NCI-H2029 (cell line): Measurements from ENCODE around the gene APEH.
"Not testable (repeated sequence)": the region's sequence is repeated elsewhere in the genome, so short reads cannot be mapped to it uniquely, and the experiment has no call there.

Experiments used
- DNase-seq: peaks from one replicate; lab custom pipeline; 2025; lab: John Stamatoyannopoulos, UW

The APEH gene

GRCh38 chr3:49668861-49669260 lies 5.3 kb upstream of the APEH start:
- DNase-seq, result no peak

- no peak for DNase-seq
Measured at GRCh38 chr3:49669352-49669751, 4.8 kb upstream of the APEH start.

GRCh38 chr3:49670940-49671290 lies 3.2 kb upstream of the APEH start:
- no peak for DNase-seq

- DNase-seq, result no peak
Measured at GRCh38 chr3:49671291-49672288, 2.6 kb upstream of the APEH start.

GRCh38 chr3:49673121-49673714 lies 933 bp upstream of the APEH start:
- DNase-seq, result no peak

GRCh38 chr3:49674497-49674983 lies 389 bp downstream of the APEH start:
- DNase-seq, result no peak

GRCh38 chr3:49675912-49676311 lies 1.8 kb downstream of the APEH start:
- no peak for DNase-seq

- DNase-seq, result no peak
Measured at GRCh38 chr3:49680493-49681231, 6.5 kb downstream of the APEH start.

- no peak for DNase-seq
Measured at GRCh38 chr3:49681232-49681522, 7.0 kb downstream of the APEH start.

GRCh38 chr3:49681543-49681942 lies 7.4 kb downstream of the APEH start:
- DNase-seq, result no peak

- DNase-seq, result no peak
Measured at GRCh38 chr3:49683162-49683561, 9.0 kb downstream of the APEH start.

GRCh38 chr3:49684453-49684852 lies 10.3 kb downstream of the APEH start:
- not testable (repeated sequence) for DNase-seq

GRCh38 chr3:49685103-49685502 lies 11.0 kb downstream of the APEH start:
- DNase-seq, result not testable (repeated sequence)

GRCh38 chr3:49685846-49686245 lies 11.7 kb downstream of the APEH start:
- not testable (repeated sequence) for DNase-seq

- DNase-seq, result not testable (repeated sequence)
Measured at GRCh38 chr3:49686346-49686745, 12.2 kb downstream of the APEH start.

- DNase-seq, result not testable (repeated sequence)
Measured at GRCh38 chr3:49686769-49687423, 12.7 kb downstream of the APEH start.

GRCh38 chr3:49687424-49687795 lies 13.3 kb downstream of the APEH start:
- not testable (repeated sequence) for DNase-seq

GRCh38 chr3:49688338-49689045 lies 14.3 kb downstream of the APEH start:
- DNase-seq, result not testable (repeated sequence)

GRCh38 chr3:49689046-49689907 lies 15.1 kb downstream of the APEH start, which contains the start of the genes MST1 and RNF123:
MST1 (minus strand) TSS chr3:49689474; CDS start chr3:49688691, 783 bp downstream.
RNF123 (plus strand) TSS chr3:49689557; CDS start chr3:49691166, 1,609 bp downstream.
- DNase-seq, result no peak

- DNase-seq, result not testable (repeated sequence)
Measured at GRCh38 chr3:49689908-49690624, 15.9 kb downstream of the APEH start.
